Measurements from ENCODE around the gene GNA12. TPM values are rescaled to one million over a fixed set of nuclear protein-coding genes. Genes with fewer than 3 reads are reported as not detected.

The GNA12 gene
- total RNA-seq, 1 donor from 2014 or later: 48.5 TPM

Other genes with a start within 250 kb of the GNA12 start
- 81.3 TPM for gene TTYH3, start 212.3 kb downstream of the GNA12 start, total RNA-seq
- 0.35 TPM for gene AMZ1, start 156.1 kb downstream of the GNA12 start, total RNA-seq
- gene CARD11, start 199.6 kb upstream of the GNA12 start, total RNA-seq: 35.8 TPM